ENCODE results near the gene GTF2H4.

Gene GTF2H4

GRCh38 chr6:30882759-30883684 lies 25.0 kb upstream of the GTF2H4 start:
- DNase-seq: no peak

- DNase-seq: peak; percentile 21
These were observed 24.1 kb upstream of the GTF2H4 start, which contains the start of gene DDR1 for GRCh38 chr6:30883685-30884520. TSS of gene DDR1 (plus strand) at chr6:30884519. CDS start at chr6:30888730, 4,211 bp downstream.

- no peak for DNase-seq
These were observed 23.2 kb upstream of the GTF2H4 start for GRCh38 chr6:30884521-30885480.

GRCh38 chr6:30885481-30885998 lies 22.5 kb upstream of the GTF2H4 start:
- DNase-seq: no peak

GRCh38 chr6:30885999-30886896 lies 21.8 kb upstream of the GTF2H4 start:
- DNase-seq: peak; percentile 17

GRCh38 chr6:30886897-30887255 lies 21.1 kb upstream of the GTF2H4 start:
- DNase-seq: no peak

- no peak for DNase-seq
These were observed 19.8 kb upstream of the GTF2H4 start for GRCh38 chr6:30887901-30888815.

GRCh38 chr6:30888816-30889495 lies 19.1 kb upstream of the GTF2H4 start:
- DNase-seq: no peak

- no peak for DNase-seq
These were observed 18.5 kb upstream of the GTF2H4 start for GRCh38 chr6:30889496-30889885.

- no peak for DNase-seq
These were observed 17.9 kb upstream of the GTF2H4 start for GRCh38 chr6:30889921-30890645.

- DNase-seq: no peak
These were observed 17.2 kb upstream of the GTF2H4 start for GRCh38 chr6:30890646-30891449.

GRCh38 chr6:30891450-30891723 lies 16.6 kb upstream of the GTF2H4 start:
- DNase-seq: no peak

GRCh38 chr6:30891816-30892538 lies 16.0 kb upstream of the GTF2H4 start:
- no peak for DNase-seq

- DNase-seq: no peak
These were observed 14.9 kb upstream of the GTF2H4 start for GRCh38 chr6:30893001-30893591.

GRCh38 chr6:30893666-30894065 lies 14.3 kb upstream of the GTF2H4 start:
- DNase-seq: no peak

GRCh38 chr6:30894381-30894780 lies 13.6 kb upstream of the GTF2H4 start:
- no peak for DNase-seq

- DNase-seq: no peak
These were observed 13.1 kb upstream of the GTF2H4 start for GRCh38 chr6:30894935-30895334.

Measured in NCI-H446 treated with DMSO at 0.1 percent for 48 hours (cell line).